HG02678 (cell line): ENCODE results near the gene CYP46A1.
"Not testable (repeated sequence)": the region's sequence is repeated elsewhere in the genome, so short reads cannot be mapped to it uniquely, and the experiment has no call there.

Experiments
- ATAC-seq: cut with Tn5 transposase; IDR thresholded peaks from one replicate; pipeline ENCODE4 v1.9.1; 2021; ENCODE audit warnings: mild to moderate bottlenecking, moderate library complexity; ENCODE audit not compliant: unreplicated experiment

CYP46A1 gene

GRCh38 chr14:99683619-99684409, at the start of gene CYP46A1:
Gene CYP46A1 (plus strand): TSS chr14:99684298. CDS start chr14:99684418, 120 bp downstream.
- ATAC-seq = peak; percentile 92

- ATAC-seq = no peak
These were observed 49.7 kb upstream of the CYP46A1 start for GRCh38 chr14:99634443-99634842.

- no peak for ATAC-seq
These were observed 49.0 kb upstream of the CYP46A1 start for GRCh38 chr14:99635116-99635515.

- ATAC-seq = no peak
These were observed 47.6 kb upstream of the CYP46A1 start for GRCh38 chr14:99636487-99636886.

- ATAC-seq = no peak
These were observed 46.5 kb upstream of the CYP46A1 start for GRCh38 chr14:99637624-99638023.

- ATAC-seq = not testable (repeated sequence)
These were observed 41.3 kb upstream of the CYP46A1 start for GRCh38 chr14:99642771-99643170.

- ATAC-seq = no peak
These were observed 40.8 kb upstream of the CYP46A1 start for GRCh38 chr14:99643343-99643742.

- ATAC-seq = no peak
These were observed 40.0 kb upstream of the CYP46A1 start for GRCh38 chr14:99644035-99644587.

GRCh38 chr14:99644723-99645544, 39.2 kb upstream of the CYP46A1 start, which contains the start of gene HHIPL1:
Gene HHIPL1 (plus strand): TSS chr14:99645129. CDS start chr14:99645208, 79 bp downstream.
- ATAC-seq = no peak

GRCh38 chr14:99645545-99646505, 38.3 kb upstream of the CYP46A1 start:
- no peak for ATAC-seq

GRCh38 chr14:99647411-99647810, 36.7 kb upstream of the CYP46A1 start:
- ATAC-seq = no peak

GRCh38 chr14:99648027-99648784, 35.9 kb upstream of the CYP46A1 start:
- no peak for ATAC-seq

GRCh38 chr14:99649219-99649618, 34.9 kb upstream of the CYP46A1 start:
- no peak for ATAC-seq

- ATAC-seq = no peak
These were observed 34.5 kb upstream of the CYP46A1 start for GRCh38 chr14:99649643-99650042.

- no peak for ATAC-seq
These were observed 33.9 kb upstream of the CYP46A1 start for GRCh38 chr14:99650189-99650588.

GRCh38 chr14:99651953-99652746, 31.9 kb upstream of the CYP46A1 start:
- no peak for ATAC-seq

- no peak for ATAC-seq
These were observed 29.7 kb upstream of the CYP46A1 start for GRCh38 chr14:99654235-99654985.

- no peak for ATAC-seq
These were observed 28.6 kb upstream of the CYP46A1 start for GRCh38 chr14:99655521-99655920.
